Adipose tissue (tissue), 3 donors: ENCODE measurements around the gene SPOUT1. TPM values are rescaled to one million over a fixed set of nuclear protein-coding genes. Genes with fewer than 3 reads are reported as not detected.
A peak's percentile ranks its signal among the peaks of the same experiment; 100 is the strongest.
"Not testable (repeated sequence)": the region's sequence is repeated elsewhere in the genome, so short reads cannot be mapped to it uniquely, and the experiment has no call there.

Source experiments
- H3K27ac ChIP-seq: one replicate; pipeline ENCODE4 v1.5.1; 2013; ENCODE audit warnings: low read depth, low read length
- WGBS, 3 donors: extraction: QIAGEN DNeasy Blood & Tissue Kit; methylation state at CpG; one replicate each; pipeline ENCODE4 v1.1.7; 2013; 5-methylcytosine and 5-hydroxymethylcytosine counted together
- polyA plus RNA-seq, 3 donors: library from polyadenylated mRNA; stranded (reverse); fragments of 200-250 nt; gene quantifications; one replicate each; pipeline ENCODE4 v1.2.3, GENCODE V29; 2013
- donor health status: healthy with polysubstance abuse.
- donor health status: Bipolar disorder and iron deficiency.
- donor health status: healthy.

Gene SPOUT1
- polyA plus RNA-seq, 3 donors = 16.3 to 34.9 (median 21.0) TPM

DNA sequence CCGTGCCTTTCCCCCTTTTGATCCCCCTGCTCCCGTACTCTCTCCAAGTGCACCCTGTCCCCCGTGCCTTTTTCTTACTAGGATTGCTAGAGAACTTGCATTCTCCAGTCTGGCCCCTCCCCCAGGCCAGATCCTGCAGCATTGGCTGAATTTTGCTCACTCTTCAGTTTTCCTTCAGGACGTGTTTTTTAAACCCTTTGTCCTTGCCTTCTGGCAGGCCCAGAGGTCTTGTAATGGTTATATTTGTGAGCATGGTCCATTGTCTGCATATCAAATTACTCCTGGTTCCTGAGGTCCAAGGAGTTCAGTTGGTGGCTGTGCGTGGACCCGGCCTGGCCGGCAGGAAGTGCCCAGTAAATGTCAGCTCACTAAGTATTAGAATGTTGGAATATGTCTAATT lies 41.9 kb downstream of the SPOUT1 start:
- H3K27ac ChIP-seq = no peak overlapping the region
- 2 to 3% (median 3%) methylated on average over 7 of the region's 7 CpGs for WGBS, 3 donors

DNA sequence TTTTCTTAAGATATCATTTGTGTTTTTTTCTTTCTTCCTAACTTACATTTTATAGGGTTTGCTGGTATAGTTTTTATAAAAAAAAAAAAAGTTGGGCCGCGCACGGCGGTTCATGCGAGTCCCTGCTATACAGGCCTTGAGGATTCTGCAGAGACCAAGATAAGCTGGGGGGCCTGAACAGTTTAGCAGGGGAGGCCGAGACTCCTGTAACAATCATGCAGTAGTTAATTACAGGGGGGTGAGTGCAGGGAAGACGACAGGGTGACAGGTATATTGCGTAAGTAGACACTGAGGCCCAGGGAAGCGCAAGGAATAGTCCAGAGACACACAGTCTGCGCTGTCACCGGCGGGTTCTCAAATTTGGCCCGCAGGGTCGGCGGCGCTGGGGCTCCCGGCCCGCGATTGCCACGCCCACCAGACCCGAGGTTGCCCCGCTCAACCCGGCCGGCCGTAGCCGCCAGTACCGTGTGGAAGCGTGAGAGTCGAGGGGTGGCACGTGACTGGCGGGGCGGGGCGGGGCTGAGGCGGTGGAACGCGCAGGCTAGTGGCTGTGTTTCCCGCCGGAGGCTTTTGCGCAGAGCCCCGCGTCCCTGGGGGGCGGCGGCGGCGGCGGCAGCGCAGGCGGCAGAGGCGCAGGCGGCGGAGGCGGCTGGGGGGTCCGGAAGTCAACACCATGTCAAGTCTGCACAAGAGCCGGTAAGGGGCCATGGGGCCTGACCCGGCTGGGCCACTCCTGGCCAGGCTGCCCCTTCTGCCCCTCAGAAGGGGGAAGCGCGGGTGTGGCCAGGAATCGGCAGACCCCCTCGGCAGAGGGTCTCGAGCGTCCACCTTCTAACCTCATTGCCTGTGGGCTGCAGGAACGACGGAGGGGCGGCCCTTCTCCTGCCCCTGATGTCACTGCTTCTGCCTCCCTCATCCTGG lies 42.7 kb downstream of the SPOUT1 start, which contains the start of gene TBC1D13:
Gene TBC1D13 (plus strand): TSS at position 573 of the 921 bp plus-strand sequence. CDS start 101 bp downstream, at position 674.
- WGBS, 3 donors = 6 to 8% (median 8%) methylated on average over 56 to 64 of the region's 64 CpGs
- no peak within 1 kb of the TSS for H3K27ac ChIP-seq

DNA sequence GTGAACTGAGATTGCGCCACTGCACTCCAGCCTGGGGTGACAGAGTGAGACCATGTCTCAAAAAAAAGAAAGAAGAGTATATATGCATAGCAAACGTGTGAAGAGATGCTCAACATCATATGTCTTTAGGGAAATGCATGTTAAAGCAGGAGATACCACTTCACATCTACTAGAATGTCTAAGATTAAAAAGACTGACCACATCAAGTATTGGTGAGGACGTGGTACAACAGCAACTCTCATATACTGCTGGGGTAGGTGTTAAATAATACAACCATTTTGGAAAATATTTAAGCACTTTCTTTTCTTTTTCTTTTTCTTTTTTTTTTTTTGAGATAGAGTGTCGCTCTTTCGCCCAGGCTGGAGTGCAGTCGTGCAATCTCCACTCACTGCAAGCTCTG lies 44.2 kb downstream of the SPOUT1 start:
- 92 to 94% (median 93%) methylated on average over 6 of the region's 6 CpGs for WGBS, 3 donors

DNA sequence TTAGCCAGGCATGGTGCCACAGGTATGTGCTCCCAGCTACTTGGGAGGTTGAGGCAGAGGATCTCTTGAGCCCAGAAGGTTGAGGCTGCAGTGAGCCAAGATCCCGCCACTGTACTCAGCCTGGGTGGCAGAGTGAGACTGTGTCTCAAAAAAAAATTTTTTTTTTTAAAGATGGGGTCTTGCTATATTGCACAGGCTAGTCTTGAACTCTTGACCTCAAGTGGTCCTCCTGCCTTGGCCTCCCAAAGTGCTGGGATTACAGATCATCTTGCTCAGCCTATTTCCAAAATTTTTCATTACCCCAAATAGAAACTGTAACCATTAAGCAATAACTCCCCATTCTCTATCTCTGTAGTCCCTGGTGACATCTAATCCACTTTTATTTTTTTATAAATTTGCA lies 46.9 kb downstream of the SPOUT1 start:
- no peak overlapping the region for H3K27ac ChIP-seq
- 89 to 100% (median 94%) methylated on average over 1 of the region's 1 CpG for WGBS, 3 donors

More for the DNA sequence above, 44.2 kb downstream of the SPOUT1 start:
- no peak overlapping the region for H3K27ac ChIP-seq

DNA sequence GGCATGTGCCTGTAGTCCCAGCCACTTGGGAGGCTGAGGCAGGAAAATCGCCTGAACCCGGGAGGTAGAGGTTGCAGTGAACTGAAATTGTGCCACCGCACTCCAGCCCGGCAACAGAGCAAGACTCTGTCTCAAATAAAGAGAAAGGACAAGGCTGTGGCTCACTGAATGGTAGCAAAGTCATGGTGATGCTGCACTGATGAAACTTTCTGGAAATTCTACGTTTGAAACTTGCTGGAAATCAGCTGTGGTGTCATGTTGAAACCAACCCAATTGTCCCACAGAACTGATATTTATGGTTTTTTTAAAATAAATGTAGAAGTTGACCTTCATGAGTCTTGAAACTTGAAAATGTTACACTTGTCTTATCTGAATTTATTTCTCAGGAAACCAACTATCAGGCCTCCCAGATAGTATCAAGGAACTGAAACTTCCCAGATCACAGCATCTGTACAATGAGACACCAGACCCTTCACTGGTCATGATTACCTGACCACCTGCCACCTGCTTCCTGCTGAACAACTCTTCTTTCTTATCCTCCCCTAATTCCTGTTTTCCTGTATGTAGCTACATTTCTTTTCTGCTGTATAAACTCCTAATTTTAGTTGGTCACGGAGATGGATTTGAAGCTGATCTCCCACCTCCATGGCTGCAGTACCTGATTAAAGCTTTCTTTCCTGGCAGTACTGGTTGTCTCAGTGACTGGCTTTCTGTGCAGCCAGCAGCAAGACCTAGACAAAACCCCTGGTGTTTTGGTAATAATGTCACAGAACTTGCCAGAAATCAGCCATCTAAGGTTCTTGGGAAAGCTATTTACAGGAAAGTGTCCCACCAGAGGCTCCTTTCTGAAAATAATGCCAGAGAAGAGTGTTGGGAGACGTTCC lies 48.2 kb downstream of the SPOUT1 start:
- 66 to 83% (median 69%) methylated on average over 7 of the region's 7 CpGs for WGBS, 3 donors
- H3K27ac ChIP-seq = no peak overlapping the region

DNA sequence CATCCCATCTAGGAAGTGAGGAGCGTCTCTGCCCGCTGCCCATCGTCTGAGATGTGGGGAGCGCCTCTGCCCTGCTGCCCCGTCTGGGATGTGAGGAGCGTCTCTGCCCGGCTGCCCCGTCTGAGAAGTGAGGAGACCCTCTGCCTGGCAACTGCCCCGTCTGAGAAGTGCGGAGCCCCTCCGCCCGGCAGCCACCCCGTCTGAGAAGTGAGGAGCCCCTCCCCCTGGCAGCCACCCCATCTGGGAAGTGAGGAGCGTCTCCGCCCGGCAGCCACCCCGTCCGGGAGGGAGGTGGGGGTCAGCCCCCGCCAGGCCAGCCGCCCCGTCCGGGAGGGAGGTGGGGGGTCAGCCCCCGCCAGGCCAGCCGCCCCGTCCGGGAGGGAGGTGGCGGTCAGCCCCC lies 49.5 kb downstream of the SPOUT1 start:
- H3K27ac ChIP-seq = not testable (repeated sequence)
- 87 to 96% (median 91%) methylated on average over 11 to 21 of the region's 27 CpGs for WGBS, 3 donors

DNA sequence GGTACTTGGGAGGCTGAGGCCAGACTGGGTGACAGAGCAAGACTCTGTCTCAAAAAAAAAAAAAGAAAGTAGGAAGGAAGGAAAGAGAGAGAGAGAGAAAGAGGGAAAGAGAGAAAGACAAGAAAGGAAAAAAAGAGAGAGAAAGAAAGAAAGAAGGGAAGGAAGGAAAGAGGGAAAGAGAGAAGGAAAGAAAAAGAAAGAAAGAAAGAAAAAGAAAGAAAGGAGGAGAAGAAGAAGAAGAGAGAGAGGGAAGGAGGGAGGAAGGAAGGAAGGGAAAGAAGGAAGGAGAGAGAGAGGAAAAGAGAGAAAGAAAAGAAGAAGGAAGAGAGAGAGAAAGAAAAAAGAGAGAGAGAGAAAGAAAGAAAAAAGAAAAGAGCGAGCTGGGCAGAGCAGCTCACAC lies 54.8 kb downstream of the SPOUT1 start:
- no peak overlapping the region for H3K27ac ChIP-seq
- WGBS, 3 donors = 79 to 95% (median 87%) methylated on average over 1 of the region's 1 CpG

DNA sequence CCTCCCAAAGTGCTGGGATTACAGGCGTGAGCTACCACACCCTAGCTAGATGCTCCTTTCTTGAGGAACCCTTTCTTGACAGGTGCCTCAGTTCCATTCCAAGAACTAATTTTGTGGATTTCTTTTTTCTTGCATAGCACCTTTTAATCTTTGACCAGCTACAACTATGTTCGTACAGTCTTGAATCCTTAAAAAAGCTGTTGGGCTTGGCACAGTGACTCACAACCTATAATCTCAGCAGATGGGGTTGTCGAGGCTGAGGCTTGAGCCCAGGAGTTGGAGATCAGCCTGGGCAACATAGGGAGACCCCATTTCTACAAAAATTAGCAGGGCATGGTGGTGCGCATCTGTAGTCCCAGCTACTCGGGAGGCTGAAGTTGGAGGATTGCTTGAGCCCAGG lies 56.5 kb downstream of the SPOUT1 start:
- WGBS, 3 donors = 84 to 91% (median 91%) methylated on average over 5 of the region's 5 CpGs
- no peak overlapping the region for H3K27ac ChIP-seq

DNA sequence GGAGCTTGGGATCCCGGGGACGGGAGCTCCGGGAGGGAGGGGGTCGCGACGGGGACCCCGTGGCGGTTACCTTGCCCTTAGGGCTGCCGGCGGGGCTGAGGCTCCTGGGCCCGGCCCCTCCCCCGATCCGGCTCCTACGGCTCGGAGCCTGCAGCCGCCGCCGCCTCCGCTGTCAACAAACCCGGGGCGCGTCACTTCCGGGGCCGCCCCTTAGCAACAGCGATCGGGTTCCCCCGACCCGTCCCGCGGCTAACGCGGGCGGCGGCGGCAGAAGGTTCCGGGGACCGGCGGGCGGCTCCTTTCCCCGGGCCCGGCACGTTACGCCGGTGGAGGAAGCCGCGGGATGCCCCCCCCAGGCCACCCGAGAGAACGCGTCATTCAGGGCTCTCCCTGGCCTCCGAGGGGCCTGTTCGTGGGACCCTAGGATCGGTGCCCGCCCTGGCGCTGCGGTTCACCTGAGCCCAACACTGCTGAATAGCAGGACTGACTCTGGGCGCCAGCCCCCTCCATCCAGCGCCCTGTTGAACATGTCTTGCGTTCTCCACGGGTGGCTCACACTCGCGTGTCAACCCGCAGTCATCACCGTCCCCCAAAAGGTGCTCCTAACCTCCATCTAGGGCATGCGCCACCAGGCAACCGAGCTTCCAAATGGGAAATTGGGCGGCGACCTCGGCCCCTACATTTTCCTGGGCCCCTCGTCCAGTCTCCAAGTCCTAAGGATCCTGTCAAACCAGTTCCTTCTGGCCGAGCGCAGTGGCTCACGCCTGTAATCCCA lies 57.7 kb downstream of the SPOUT1 start, which contains the start of gene ZER1:
Gene ZER1 (minus strand): TSS at position 183 of the 775 bp plus-strand sequence. CDS start 16,362 bp downstream, outside the sequence.
- H3K27ac ChIP-seq = peak within 1 kb of the TSS; percentile 60
- WGBS, 3 donors = 0 to 1% (median 1%) methylated on average over 43 to 72 of the region's 72 CpGs

DNA sequence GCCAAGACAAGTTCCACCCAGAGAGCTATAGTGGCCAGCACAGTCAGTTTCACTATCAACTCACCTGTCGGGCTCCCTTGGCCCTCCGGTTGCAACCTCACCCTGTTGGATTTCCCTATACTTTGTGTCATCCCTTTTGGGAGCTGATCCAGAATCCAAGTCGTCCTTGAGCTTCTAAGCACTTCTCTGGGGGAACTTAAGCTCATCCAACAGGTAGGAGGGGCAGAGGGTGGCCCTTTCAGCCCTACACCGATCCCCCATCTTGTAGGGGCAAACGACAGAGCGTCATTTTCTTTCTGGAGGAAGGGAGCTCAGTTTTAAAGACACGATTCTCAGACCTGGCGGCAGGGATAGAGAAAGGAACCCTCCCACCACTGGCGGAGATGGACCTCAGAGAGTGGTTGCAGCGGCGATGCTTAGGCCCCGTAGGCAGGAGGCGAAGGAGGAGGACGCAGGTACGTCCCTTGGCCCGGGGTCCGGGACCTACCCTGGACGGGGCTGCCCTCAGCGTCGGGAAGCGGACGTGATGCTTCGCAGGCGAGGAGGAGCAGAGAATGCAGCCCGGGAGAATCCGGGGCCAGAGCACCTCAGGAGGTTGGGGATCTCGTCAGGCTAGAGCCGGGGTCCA lies 58.4 kb downstream of the SPOUT1 start:
- WGBS, 3 donors = 0 to 2% (median 1%) methylated on average over 27 to 28 of the region's 28 CpGs
- peak overlapping the region; percentile 60 for H3K27ac ChIP-seq

DNA sequence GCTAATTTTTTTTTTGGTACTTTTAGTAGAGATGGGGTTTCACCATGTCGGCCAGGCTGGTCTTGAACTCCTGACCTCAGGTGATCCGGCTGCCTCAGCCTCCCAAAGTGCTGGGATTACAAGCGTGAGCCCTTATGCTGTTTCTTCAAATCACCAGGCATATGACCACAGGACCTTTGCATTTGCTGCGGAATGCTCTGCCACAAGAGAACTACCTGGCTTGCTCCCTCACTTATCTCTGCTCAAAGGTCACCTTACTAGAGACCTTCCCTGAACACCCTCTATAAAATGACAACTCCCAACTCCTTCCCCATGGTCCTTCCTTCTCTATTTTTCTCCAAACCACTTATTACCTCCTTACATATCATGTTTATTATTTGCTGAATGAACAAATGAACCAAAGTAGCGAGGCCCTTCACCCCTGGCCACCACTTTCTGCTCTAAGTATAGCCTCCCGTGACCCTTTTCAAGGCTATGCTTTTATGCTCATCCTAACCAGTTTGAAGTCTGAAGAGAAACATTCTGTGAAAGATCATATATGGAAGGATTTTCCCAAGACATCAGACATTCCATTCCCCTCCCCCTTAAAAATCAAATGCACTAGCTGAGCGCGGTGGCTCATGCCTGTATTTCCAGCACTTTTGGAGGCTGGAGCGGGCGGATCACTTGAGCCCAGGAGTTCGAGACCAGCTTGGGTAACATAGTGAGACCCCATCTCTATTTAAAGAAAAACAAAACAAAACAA lies 59.1 kb downstream of the SPOUT1 start:
- H3K27ac ChIP-seq = no peak overlapping the region
- 61 to 80% (median 80%) methylated on average over 11 of the region's 11 CpGs for WGBS, 3 donors

Other genes starting within 250 kb of the SPOUT1 start
- gene DYNC2I2, start 172.9 kb downstream of the SPOUT1 start, polyA plus RNA-seq = 10 to 100 TPM; 15.0 to 30.8 (median 15.7) TPM
- gene SET, start 140.6 kb downstream of the SPOUT1 start, polyA plus RNA-seq = 100 to 1,000 TPM in 2 of 3 donors, 10 to 100 TPM in 1; 85.2 to 179 (median 111) TPM
- gene PKN3, start 127.3 kb downstream of the SPOUT1 start, polyA plus RNA-seq = 10 to 100 TPM in 2 of 3 donors, 1 to 10 TPM in 1; 5.9 to 21.4 (median 13.8) TPM
- gene ZDHHC12, start 105.7 kb downstream of the SPOUT1 start, polyA plus RNA-seq = 10 to 100 TPM; 28.8 to 73.3 (median 43.7) TPM
- gene ZER1, start 57.9 kb downstream of the SPOUT1 start, polyA plus RNA-seq = 10 to 100 TPM; 13.4 to 23.3 (median 20.1) TPM
- 10 to 100 TPM; 14.2 to 19.1 (median 16.2) TPM for gene TBC1D13, start 42.5 kb downstream of the SPOUT1 start, polyA plus RNA-seq
- 10 to 100 TPM; 11.4 to 22.6 (median 22.0) TPM for gene ENDOG, start 11.3 kb downstream of the SPOUT1 start, polyA plus RNA-seq
- 1 to 10 TPM; 1.7 to 6.2 (median 3.3) TPM for gene KYAT1, start 52.2 kb upstream of the SPOUT1 start, polyA plus RNA-seq
- 10 to 100 TPM; 15.3 to 31.3 (median 21.6) TPM for gene LRRC8A, start 52.3 kb upstream of the SPOUT1 start, polyA plus RNA-seq
- gene PHYHD1, start 91.2 kb upstream of the SPOUT1 start, polyA plus RNA-seq = 10 to 100 TPM; 41.6 to 58.1 (median 51.5) TPM
- 10 to 100 TPM in 1 of 3 donors, 1 to 10 TPM in 2; 4.7 to 15.5 (median 9.5) TPM for gene DOLK, start 117.8 kb upstream of the SPOUT1 start, polyA plus RNA-seq
- gene NUP188, start 117.9 kb upstream of the SPOUT1 start, polyA plus RNA-seq = 10 to 100 TPM in 2 of 3 donors, 1 to 10 TPM in 1; 7.8 to 20.9 (median 12.4) TPM
- 10 to 100 TPM; 44.2 to 78.3 (median 55.2) TPM for gene SH3GLB2, start 198.5 kb upstream of the SPOUT1 start, polyA plus RNA-seq
- gene MIGA2, start 206.8 kb upstream of the SPOUT1 start, polyA plus RNA-seq = 10 to 100 TPM; 11.6 to 25.2 (median 21.5) TPM